Stimulated activated naive CD8-positive, alpha-beta T cell treated with anti-CD3 and anti-CD28 coated beads, Interleukin-15, Interleukin-2, amounts not matched to agents 100 U/mL and 50 U/mL, for 24 hours (primary cell): ENCODE data around the gene TMEM63A.

Source experiments
- ATAC-seq: fragments of 150-1000 bp; cut with Tn5 transposase; one replicate; pipeline ENCODE4 v1.10.0; 2021
- DNase-seq: peaks from one replicate; pipeline ENCODE4 v3.0.0; 2021

Gene TMEM63A

GRCh38 chr1:225865514-225865913 lies 16.7 kb downstream of the TMEM63A start:
- peak; percentile 10 for ATAC-seq
- no peak for DNase-seq

- ATAC-seq: no peak
- DNase-seq: no peak
Measured at GRCh38 chr1:225863167-225863566, 19.0 kb downstream of the TMEM63A start.

DNA sequence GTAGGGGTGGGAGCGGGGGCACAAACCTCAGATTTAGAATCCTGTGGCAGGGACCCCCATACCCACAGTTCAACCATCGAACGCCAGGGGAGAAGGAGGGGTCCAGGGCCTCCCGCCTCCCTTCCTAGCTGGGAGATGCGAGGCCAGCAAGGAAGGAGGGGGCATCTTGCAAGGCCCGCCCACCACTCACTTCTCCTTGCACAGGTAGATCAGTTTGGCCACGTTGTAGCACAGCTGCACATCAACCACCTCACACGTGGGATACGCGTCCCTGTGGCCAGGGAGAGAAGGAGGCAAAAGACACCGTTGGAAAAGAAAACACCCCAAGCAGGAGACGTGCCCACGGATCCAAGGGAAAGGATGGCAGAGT lies 19.6 kb downstream of the TMEM63A start:
- DNase-seq (no peak), ATAC-seq (no peak)

- no peak for ATAC-seq
- no peak for DNase-seq
Measured at GRCh38 chr1:225861834-225862580, 20.2 kb downstream of the TMEM63A start.

- DNase-seq: no peak
- no peak for ATAC-seq
Measured at GRCh38 chr1:225860876-225861441, 21.2 kb downstream of the TMEM63A start.

- DNase-seq: no peak
- no peak for ATAC-seq
Measured at GRCh38 chr1:225860107-225860506, 22.1 kb downstream of the TMEM63A start.

DNA sequence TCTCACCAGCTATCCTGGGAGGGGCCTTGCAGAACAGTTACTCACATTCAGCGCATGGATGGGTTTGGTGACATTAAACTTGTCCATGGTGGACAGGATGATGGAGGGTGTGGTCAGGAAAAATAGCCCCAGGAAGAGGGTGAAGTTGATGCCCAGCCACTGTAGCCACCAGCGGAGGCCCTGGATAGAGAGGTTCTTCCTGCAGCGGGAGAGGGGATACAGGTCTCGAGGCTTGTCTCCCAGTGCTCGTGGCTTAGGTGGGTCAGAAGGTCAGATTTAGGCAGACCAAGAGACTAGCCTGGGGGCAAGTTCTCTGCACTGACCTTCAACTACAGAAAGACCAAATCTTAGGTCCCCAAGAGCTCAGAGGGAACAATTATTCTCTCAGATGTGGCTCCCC lies 23.0 kb downstream of the TMEM63A start:
- DNase-seq (no peak), ATAC-seq (no peak)

DNA sequence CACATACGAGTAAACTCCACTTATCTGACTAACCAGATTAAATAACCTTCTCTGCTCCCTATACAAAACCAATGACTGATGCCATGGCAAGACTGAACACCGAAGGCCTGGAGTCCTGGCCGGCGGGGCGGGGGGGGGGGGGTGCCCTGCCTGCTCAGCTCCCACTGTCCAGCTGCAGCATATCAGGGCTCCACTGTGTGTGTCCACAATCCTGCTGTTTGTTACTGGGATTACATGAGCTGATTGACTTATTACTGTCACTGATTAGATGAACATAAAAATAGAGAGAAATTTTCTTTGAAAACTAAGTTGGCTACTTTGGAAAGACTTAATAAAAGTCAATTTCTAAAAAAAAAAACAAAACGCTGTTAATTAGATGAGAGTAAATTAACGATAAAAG lies 24.9 kb downstream of the TMEM63A start:
- DNase-seq: no peak

DNA sequence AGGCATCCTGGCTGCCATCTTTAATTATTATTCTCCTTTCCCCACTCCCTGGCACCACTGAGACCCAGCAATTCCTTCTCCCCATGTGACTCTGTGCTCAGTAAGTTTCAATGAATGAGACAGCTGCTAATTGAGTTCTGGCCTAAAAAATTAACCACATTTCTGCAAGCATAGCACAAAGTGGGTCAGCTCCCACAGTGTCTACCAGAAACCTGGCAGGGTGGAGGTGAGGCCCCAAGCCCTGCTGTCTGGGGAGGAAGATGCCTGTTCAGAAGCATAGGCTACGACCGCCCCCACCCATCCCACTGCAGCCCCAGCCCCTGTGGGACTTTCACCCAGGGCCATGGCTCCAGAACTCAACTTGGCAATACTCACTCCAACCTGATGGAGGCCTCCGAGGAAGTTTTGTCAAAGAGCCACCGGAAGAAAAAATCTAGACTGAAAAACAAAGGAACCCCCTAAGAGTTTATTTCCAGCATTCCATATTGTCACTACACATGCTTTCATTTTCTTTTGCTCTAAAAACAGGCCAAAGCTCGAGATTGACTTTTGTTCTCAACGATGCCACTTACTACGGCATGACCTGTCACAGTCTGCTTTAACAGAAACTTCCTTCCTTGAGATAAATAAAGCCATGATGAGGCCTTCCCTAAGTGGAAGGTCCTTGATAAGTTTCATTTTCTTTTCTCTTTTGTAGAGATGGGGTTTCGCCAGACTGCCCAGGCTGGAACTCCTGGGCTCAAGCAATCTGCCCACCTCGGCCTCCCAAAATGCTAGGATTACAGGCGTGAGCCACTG lies 26.5 kb downstream of the TMEM63A start:
- DNase-seq (no peak), ATAC-seq (no peak)

More for the DNA sequence above, 24.9 kb downstream of the TMEM63A start:
- ATAC-seq: no peak

GRCh38 chr1:225853441-225853840 lies 28.7 kb downstream of the TMEM63A start:
- no peak for ATAC-seq

GRCh38 chr1:225852413-225853124 lies 29.6 kb downstream of the TMEM63A start:
- no peak for ATAC-seq
- no peak for DNase-seq

More at GRCh38 chr1:225853441-225853840, 28.7 kb downstream of the TMEM63A start:
- DNase-seq: no peak

- ATAC-seq (peak; percentile 42), DNase-seq (no peak)
Measured at GRCh38 chr1:225851805-225852204, 30.4 kb downstream of the TMEM63A start.

GRCh38 chr1:225850370-225850769 lies 31.8 kb downstream of the TMEM63A start:
- no peak for ATAC-seq
- DNase-seq: no peak

GRCh38 chr1:225849925-225850324 lies 32.3 kb downstream of the TMEM63A start:
- ATAC-seq: no peak

DNA sequence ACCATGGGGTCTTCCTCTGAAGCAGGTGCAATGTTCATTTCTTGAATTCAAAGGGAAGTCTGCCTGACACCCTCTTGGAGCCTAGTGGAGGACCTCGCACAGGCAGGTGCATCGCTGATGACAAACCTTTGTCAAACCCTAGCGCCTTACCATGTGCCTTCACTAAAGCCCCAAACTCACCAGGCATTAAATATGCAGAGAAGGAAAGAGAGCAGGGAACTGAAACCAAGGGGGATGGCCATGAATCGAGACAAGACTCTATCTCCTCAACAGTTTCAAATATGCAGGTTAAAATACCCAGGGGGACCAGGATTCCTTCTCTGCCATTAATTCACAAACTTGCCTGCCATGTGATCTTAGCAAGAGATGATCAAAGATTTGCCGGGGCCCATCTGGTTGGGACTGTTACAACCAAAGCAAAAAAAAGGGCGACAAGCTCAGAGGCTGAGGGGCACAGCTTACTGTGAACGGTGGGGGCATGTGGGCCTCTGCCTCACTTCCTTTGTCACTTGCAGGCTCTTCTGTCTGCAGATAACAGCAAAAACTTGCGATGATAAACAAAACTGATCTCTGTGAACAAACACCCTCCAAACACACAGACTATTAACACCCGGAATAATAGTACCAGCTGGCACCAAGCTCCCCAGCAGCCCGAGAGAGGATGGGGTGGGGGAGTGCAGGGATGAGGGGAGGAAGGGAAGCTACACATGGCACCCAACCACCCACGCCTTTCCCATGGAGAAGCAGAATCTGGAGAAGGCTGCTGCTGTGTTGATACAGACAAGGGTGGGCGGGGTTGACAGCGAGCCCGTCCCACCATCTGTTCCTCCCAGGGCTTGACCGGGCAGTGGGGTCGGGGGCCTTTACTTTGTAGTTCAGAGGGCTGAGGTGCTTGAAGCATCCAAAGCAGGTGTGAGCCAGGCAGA lies 33.9 kb downstream of the TMEM63A start:
- DNase-seq (peak; percentile 14), ATAC-seq (peak; percentile 7)

More at GRCh38 chr1:225849925-225850324, 32.3 kb downstream of the TMEM63A start:
- peak; percentile 50 for DNase-seq

GRCh38 chr1:225847610-225848009 lies 34.6 kb downstream of the TMEM63A start:
- DNase-seq (no peak), ATAC-seq (no peak)

DNA sequence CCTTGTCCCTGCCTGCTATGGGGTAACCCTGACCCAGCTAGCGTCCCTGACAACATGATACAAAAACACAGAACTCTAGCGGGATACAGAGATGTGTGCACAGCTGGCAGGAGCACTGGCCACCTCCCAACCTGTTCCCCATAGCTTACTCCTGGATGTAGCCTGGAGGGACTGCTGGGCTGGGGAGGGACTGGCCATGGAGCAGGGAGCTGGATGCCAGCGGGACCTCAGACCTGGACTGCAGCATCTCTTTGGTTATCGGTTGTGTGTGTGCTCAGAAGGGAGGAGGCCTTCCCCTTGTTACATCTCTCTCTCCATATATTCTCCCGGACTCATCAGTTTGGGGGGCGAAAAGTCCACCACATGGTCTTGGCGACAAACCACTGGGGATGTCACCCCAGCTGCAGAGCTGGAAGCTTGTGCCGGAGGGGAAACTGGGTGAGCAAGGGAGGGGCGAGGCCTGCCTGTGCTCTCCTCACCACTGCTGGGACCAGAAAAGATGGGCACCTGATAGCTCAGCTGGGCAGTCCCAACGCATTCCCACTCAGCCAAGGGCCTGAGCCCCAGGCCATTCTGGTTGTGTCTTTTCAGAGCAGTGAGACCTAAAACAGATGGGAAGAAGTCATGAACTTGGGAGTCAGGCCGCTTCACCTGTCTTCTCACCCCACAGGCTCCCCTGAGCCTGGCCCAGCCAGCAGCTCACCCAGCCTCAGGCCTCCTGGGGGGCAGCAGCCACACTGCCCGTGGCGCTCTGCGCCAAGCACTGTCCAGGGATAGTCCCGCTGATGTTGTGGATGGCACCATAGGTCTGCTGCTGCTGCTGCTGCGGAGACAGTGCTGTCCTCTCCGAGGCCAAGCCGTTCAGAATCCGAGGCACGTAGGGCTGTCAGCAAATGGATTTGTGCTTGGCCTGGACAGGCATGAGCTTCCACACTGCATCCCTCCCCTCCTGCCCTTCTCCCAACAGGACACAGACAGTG lies 35.6 kb downstream of the TMEM63A start:
- ATAC-seq (no peak), DNase-seq (no peak)

GRCh38 chr1:225845571-225846259 lies 36.5 kb downstream of the TMEM63A start:
- DNase-seq (peak; percentile 49), ATAC-seq (peak; percentile 38)

GRCh38 chr1:225845097-225845496 lies 37.1 kb downstream of the TMEM63A start:
- no peak for DNase-seq
- ATAC-seq: no peak
